ENCODE data around the gene AATK. TPM values are rescaled to one million over a fixed set of nuclear protein-coding genes. Genes with fewer than 3 reads are reported as not detected.

The AATK gene
- total RNA-seq, 2 experiments from 2014 or later = 0.25 to 0.82 TPM

DNA sequence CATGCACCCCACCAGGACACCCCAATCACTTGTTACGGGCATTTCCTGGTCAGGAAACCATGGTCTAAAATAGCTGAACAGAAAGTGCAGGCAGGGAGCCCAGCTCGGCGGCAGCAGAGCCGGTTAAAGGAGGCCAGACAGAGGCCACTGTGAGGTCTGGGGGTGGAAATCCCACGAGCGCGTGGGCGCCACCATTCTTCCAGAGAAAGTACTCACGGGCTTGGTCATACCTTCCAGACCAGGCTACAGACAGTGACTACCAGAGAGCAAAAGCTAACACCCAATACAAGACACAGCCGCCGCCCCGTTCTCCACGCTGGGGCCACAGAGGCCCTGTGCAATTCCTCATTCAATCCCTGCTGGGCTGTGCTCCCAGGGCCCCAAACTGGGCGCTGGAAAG, 44.8 kb upstream of the AATK start:
- no peaks in the 10 kb centered on the region for H3K4me1 ChIP-seq (ENCODE audit: insufficient read depth, low read length)
- Mint-ChIP-seq H3K4me3 (no peak overlapping the region), H3K27me3 (no peaks in the 10 kb centered on the region), H3K4me1 (ENCODE audit: low read depth) (no peaks in the 10 kb centered on the region), H3K27ac (no peak overlapping the region), H3K9me3 (no peaks in the 10 kb centered on the region), H3K36me3 (ENCODE audit: low read depth) (no peaks in the 10 kb centered on the region)
- POLR2A ChIA-PET = no interaction called here
- no peaks in the 10 kb centered on the region for H3K27me3 ChIP-seq (ENCODE audit: control insufficient read depth in 1 of 2, insufficient read depth in 2 of 2, low read length in 2 of 2)
- no peak overlapping the region for H3K4me3 ChIP-seq (ENCODE audit: low read length)
- no peak overlapping the region for H3K27ac ChIP-seq (ENCODE audit: low read depth in 1 of 2, low read length in 2 of 2)
- DNase-seq (no peak), ATAC-seq (ENCODE audit: poor library complexity) (no peak)
- no peaks in the 10 kb centered on the region for H3K36me3 ChIP-seq (ENCODE audit: insufficient read depth, low read length)
- intact Hi-C loops (cut with DNase I, micrococcal nuclease) = no loop called here
- H3K9me3 ChIP-seq (ENCODE audit: control insufficient read depth in 1 of 2, insufficient read depth in 1 of 2, low read length in 2 of 2) = no peaks in the 10 kb centered on the region
- CTCF ChIA-PET = interaction anchor here (0.7 kb wide), 1 partner anchor 787 kb away, joined by 3 read pairs; no protein-coding TSS in a partner anchor
- TF ChIP-seq, protein P1, sequence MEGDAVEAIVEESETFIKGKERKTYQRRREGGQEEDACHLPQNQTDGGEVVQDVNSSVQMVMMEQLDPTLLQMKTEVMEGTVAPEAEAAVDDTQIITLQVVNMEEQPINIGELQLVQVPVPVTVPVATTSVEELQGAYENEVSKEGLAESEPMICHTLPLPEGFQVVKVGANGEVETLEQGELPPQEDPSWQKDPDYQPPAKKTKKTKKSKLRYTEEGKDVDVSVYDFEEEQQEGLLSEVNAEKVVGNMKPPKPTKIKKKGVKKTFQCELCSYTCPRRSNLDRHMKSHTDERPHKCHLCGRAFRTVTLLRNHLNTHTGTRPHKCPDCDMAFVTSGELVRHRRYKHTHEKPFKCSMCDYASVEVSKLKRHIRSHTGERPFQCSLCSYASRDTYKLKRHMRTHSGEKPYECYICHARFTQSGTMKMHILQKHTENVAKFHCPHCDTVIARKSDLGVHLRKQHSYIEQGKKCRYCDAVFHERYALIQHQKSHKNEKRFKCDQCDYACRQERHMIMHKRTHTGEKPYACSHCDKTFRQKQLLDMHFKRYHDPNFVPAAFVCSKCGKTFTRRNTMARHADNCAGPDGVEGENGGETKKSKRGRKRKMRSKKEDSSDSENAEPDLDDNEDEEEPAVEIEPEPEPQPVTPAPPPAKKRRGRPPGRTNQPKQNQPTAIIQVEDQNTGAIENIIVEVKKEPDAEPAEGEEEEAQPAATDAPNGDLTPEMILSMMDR (IDR thresholded peaks at IDR 0.05) = no peak

DNA sequence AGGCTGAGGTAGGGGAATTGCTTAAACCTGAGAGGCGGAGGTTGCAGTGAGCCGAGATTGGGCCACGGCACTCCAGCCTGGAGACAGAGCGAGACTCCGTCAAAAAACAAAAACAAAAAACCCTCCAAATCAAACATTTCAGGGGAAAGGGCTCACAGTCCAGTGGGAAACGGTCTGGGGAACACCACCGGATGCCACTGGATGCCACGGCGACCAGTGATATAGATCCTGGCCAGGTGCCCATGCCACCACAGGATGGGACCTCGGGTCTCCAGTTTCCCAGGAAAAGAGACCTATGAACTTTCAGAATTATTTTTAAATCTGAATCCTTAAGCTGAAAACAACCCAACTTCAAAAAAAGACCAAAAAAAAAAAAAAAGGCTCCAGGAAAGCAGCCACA, 44.4 kb upstream of the AATK start:
- H3K36me3 ChIP-seq (ENCODE audit: insufficient read depth, low read length) = no peaks in the 10 kb centered on the region
- intact Hi-C loops (cut with DNase I, micrococcal nuclease) = no loop called here
- H3K9me3 ChIP-seq (ENCODE audit: control insufficient read depth in 1 of 2, insufficient read depth in 1 of 2, low read length in 2 of 2) = no peaks in the 10 kb centered on the region
- H3K27ac Mint-ChIP-seq = no peak overlapping the region
- DNase-seq (no peak), ATAC-seq (ENCODE audit: poor library complexity) (no peak)
- H3K4me1 Mint-ChIP-seq (ENCODE audit: low read depth) = no peaks in the 10 kb centered on the region
- TF ChIP-seq, protein P1 (IDR thresholded peaks at IDR 0.05) = no peak
- H3K36me3 Mint-ChIP-seq (ENCODE audit: low read depth) = no peaks in the 10 kb centered on the region
- no peak overlapping the region for H3K27ac ChIP-seq (ENCODE audit: low read depth in 1 of 2, low read length in 2 of 2)
- no peaks in the 10 kb centered on the region for H3K27me3 Mint-ChIP-seq
- H3K4me3 Mint-ChIP-seq = no peak overlapping the region
- H3K9me3 Mint-ChIP-seq = no peaks in the 10 kb centered on the region
- ChIA-PET POLR2A (no interaction called here), CTCF (interaction anchor here (0.7 kb wide), 1 partner anchor 788 kb away, joined by 3 read pairs; no protein-coding TSS in a partner anchor)
- H3K4me3 ChIP-seq (ENCODE audit: low read length) = no peak overlapping the region
- H3K4me1 ChIP-seq (ENCODE audit: insufficient read depth, low read length) = no peaks in the 10 kb centered on the region
- H3K27me3 ChIP-seq (ENCODE audit: control insufficient read depth in 1 of 2, insufficient read depth in 2 of 2, low read length in 2 of 2) = no peaks in the 10 kb centered on the region

DNA sequence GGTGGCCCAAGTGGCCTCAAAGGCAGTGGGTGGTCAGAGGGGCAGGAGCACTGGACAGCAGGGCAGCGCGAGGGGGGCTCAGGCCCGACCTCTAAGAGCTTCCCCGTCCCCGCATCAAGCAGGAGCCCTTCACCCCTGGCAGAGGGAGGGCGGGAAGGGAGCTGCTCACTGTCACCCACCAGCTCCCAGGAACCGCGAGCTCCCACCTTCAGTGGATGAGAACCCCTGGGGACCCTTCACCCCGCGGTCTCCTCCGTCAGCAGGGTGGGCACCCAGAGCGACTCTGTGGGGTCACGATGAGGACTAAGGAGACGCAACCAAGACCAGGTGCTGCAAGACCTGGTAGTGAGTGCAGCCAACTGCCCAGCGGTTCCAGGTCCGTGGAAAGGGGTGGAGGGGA, 43.1 kb upstream of the AATK start:
- H3K36me3 Mint-ChIP-seq (ENCODE audit: low read depth) = no peaks in the 10 kb centered on the region
- TF ChIP-seq, protein P1 (IDR thresholded peaks at IDR 0.05) = no peak
- Histone ChIP-seq H3K27ac (ENCODE audit: low read depth in 1 of 2, low read length in 2 of 2) (no peak overlapping the region), H3K4me1 (ENCODE audit: insufficient read depth, low read length) (no peaks in the 10 kb centered on the region), H3K9me3 (ENCODE audit: control insufficient read depth in 1 of 2, insufficient read depth in 1 of 2, low read length in 2 of 2) (no peaks in the 10 kb centered on the region), H3K36me3 (ENCODE audit: insufficient read depth, low read length) (no peaks in the 10 kb centered on the region), H3K27me3 (ENCODE audit: control insufficient read depth in 1 of 2, insufficient read depth in 2 of 2, low read length in 2 of 2) (no peaks in the 10 kb centered on the region), H3K4me3 (ENCODE audit: low read length) (no peak overlapping the region)
- H3K9me3 Mint-ChIP-seq = no peaks in the 10 kb centered on the region
- DNase-seq = no peak
- H3K27ac Mint-ChIP-seq = no peak overlapping the region
- ATAC-seq (ENCODE audit: poor library complexity) = no peak
- no peaks in the 10 kb centered on the region for H3K4me1 Mint-ChIP-seq (ENCODE audit: low read depth)
- intact Hi-C loops (cut with DNase I, micrococcal nuclease) = no loop called here
- H3K4me3 Mint-ChIP-seq = no peak overlapping the region
- no peaks in the 10 kb centered on the region for H3K27me3 Mint-ChIP-seq
- CTCF ChIA-PET = no interaction called here
- POLR2A ChIA-PET = no interaction called here
